HS-27A (cell line): ENCODE data around the gene DDX24.

Source experiments
- DNase-seq: peaks from one replicate; pipeline ENCODE4 v3.0.0-alpha.2; 2012; ENCODE audit warnings: low read depth, missing footprints

The DDX24 gene, protein sequence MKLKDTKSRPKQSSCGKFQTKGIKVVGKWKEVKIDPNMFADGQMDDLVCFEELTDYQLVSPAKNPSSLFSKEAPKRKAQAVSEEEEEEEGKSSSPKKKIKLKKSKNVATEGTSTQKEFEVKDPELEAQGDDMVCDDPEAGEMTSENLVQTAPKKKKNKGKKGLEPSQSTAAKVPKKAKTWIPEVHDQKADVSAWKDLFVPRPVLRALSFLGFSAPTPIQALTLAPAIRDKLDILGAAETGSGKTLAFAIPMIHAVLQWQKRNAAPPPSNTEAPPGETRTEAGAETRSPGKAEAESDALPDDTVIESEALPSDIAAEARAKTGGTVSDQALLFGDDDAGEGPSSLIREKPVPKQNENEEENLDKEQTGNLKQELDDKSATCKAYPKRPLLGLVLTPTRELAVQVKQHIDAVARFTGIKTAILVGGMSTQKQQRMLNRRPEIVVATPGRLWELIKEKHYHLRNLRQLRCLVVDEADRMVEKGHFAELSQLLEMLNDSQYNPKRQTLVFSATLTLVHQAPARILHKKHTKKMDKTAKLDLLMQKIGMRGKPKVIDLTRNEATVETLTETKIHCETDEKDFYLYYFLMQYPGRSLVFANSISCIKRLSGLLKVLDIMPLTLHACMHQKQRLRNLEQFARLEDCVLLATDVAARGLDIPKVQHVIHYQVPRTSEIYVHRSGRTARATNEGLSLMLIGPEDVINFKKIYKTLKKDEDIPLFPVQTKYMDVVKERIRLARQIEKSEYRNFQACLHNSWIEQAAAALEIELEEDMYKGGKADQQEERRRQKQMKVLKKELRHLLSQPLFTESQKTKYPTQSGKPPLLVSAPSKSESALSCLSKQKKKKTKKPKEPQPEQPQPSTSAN

GRCh38 chr14:94080621-94081385 lies at the start of gene DDX24, which contains the start of gene IFI27L1:
Gene DDX24 (minus strand): TSS chr14:94081202. CDS start chr14:94079742, 1,460 bp downstream.
Gene IFI27L1 (plus strand): TSS chr14:94081310. CDS start chr14:94096938, 15,628 bp downstream.
- DNase-seq: peak; percentile 82

- DNase-seq: peak; percentile 38
Measured at GRCh38 chr14:94129758-94130414, 48.9 kb upstream of the DDX24 start.

- peak; percentile 54 for DNase-seq
Measured at GRCh38 chr14:94129111-94129757, 48.2 kb upstream of the DDX24 start, which contains the start of gene IFI27L2. Gene IFI27L2 (minus strand): TSS chr14:94129604. CDS start chr14:94129564, 40 bp downstream.

DNA sequence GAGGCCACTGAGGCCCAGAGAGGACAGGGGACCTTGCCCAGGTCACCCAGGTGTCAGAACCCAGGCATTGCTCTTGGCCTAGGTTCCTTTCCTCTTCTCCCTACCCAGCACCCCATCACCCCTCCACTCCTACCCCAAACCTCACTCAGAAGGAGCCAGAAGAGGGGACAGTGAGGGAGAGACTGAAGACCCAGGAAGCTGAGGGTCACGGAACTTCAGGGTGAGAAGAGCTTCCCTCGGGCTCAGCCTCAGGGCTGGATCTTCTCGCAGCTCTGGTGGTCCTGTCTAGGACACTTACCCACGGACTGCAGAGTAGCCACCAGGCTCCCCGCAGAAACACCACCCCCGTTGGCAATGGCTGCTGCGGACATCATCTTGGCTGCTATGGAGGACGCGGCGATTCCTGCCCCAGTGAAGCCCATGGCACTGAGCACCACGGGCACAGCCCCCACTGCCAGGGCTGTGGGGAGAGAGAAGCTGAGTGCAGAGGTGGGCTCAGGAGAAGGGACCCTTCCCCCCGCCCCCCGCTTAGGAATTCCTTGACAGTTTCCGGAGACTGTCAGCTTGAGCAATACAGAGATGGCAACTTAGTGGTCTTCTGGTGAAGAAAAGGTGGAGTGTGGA lies 47.3 kb upstream of the DDX24 start:
- no peak for DNase-seq

- DNase-seq: no peak
Measured at GRCh38 chr14:94127330-94127729, 46.3 kb upstream of the DDX24 start.

GRCh38 chr14:94126800-94127199 lies 45.8 kb upstream of the DDX24 start:
- no peak for DNase-seq

DNA sequence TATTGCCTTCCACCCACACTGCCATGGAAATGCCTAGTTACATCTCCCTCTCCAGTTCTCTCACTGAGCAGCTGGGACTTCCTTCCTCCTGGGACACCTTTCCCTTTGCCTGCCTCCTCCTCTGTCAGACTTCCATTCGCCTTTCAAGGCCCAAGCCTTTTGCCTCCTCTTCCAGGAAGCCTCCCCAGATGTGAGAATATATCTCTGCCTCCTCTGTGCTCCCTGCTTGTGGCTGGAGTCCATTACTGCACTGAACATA lies 45.3 kb upstream of the DDX24 start:
- DNase-seq: no peak

GRCh38 chr14:94125659-94126418 lies 44.8 kb upstream of the DDX24 start:
- DNase-seq: no peak

DNA sequence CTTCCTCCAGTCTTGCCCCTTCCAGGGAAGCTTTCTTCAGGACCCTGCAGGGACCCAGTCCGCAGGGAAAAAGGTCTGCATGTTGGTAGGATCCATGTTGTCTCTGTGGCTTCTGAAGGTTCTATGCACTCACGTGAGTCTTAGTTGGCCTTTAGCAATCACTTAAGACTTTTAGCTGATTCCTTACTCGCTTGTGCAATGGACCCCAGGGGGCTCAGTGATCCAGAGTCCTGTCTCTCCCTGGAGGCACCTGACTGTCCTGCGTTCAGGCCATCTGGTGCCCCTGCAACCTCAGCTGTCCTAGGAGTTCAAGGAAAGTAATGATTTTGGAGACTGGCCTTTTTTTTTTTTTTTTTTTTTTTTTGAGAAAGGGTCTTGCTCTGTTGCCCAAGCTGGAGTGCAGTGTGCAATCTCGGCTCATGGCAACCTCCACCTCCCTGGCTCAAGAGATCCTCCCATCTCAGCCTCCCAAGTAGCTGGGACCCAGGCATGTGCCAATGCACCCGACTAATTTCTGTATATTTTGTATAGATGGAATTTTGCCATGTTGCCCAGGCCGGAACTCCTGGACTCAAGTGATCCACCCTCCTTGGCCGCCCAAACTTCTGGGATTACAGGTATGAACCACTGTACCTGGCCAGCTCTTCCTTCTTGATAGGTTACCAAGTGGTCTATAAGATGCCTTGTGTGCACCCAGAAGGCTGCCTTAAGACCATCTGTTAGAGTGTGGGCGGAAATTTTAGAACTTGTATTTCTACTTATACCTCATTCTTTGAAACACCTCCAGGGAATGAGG lies 43.8 kb upstream of the DDX24 start:
- DNase-seq: no peak

DNA sequence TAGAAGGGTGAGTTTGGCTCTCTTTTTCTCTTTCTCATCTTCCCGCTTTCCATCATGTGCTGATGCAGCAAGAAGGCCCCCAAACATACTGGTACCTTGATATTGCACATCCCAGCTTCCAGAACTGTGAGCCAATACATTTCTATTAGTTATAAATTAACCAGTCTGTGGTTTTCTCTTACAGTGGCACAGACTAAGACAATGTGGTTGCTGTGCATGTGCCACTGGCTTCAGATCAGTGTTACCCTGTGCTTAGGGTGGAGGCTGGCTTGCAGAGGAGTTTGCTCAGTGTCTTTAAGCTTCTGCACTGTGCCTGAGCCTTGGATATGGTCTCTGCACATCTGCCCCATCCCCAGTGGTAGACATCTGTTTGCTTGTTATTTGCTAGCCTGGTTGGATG lies 42.9 kb upstream of the DDX24 start:
- DNase-seq: no peak

DNA sequence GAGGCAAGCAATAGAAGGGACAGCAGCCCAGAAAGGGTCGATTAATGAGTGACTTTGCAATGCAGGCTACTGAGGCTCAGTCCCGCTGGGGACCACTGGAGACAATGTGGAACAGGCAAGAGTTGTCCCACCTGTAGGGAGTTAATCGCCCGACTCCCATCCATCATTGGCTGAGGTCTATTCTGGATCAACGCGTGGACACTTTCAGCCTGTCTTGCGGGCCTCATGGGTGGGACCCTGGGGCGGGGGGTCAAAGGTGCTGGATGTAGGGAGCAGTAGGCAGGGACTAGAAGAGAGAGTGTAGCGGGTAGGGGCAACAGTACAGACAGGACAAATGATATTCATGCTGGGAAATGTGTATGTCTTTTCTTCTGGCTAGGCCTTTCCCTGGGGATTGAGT lies 42.3 kb upstream of the DDX24 start:
- DNase-seq: no peak

- no peak for DNase-seq
Measured at GRCh38 chr14:94122438-94122837, 41.4 kb upstream of the DDX24 start.

- no peak for DNase-seq
Measured at GRCh38 chr14:94121485-94121884, 40.5 kb upstream of the DDX24 start.

- DNase-seq: no peak
Measured at GRCh38 chr14:94120667-94121340, 39.8 kb upstream of the DDX24 start.

GRCh38 chr14:94119071-94119470 lies 38.1 kb upstream of the DDX24 start:
- DNase-seq: no peak

- DNase-seq: no peak
Measured at GRCh38 chr14:94117856-94118255, 36.9 kb upstream of the DDX24 start.

GRCh38 chr14:94116701-94117100 lies 35.7 kb upstream of the DDX24 start:
- no peak for DNase-seq

DNA sequence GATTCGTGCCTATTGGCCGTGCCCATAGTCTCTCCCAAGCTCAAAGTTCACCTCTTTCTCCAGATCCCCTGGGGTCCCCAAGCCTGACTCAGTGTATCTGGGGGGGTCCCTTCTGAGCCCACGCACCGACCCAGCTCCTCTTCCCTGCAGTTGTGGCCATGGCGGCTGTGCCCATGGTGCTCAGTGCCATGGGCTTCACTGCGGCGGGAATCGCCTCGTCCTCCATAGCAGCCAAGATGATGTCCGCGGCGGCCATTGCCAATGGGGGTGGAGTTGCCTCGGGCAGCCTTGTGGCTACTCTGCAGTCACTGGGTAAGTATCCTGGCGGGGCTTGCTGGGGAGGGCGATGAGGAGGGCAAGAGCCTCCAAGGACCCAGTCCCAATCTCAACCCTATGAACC lies 34.6 kb upstream of the DDX24 start:
- DNase-seq: no peak
